Transverse colon (tissue), 4 donors: ENCODE measurements around the gene KDM1B. TPM values are rescaled to one million over a fixed set of nuclear protein-coding genes. Genes with fewer than 3 reads are reported as not detected.

ENCODE experiments used
- DNase-seq: peaks from one replicate; pipeline ENCODE4 v3.0.0-alpha.2; 2019
- H3K27ac ChIP-seq, 4 donors: fragments of 200-600 bp; sonication (generic); 2 replicates each; pipeline ENCODE4 v1.5.1; 2016 to 2018; ENCODE audit warnings: inconsistent platforms in 4 of 4
- H3K27me3 ChIP-seq: fragments of 200-600 bp; sonication (generic); 2 replicates; pipeline ENCODE4 v1.5.1; 2017; ENCODE audit warnings: inconsistent platforms
- H3K36me3 ChIP-seq, 4 donors: fragments of 200-600 bp; sonication (generic); 2 replicates each; pipeline ENCODE4 v1.5.1; 2017 to 2019; ENCODE audit warnings: inconsistent platforms in 4 of 4
- H3K4me1 ChIP-seq, 4 donors: fragments of 200-600 bp; sonication (generic); 2 replicates each; pipeline ENCODE4 v1.5.1; 2017 to 2020; ENCODE audit warnings: inconsistent platforms in 4 of 4
- H3K4me3 ChIP-seq, 4 donors: fragments of 200-600 bp; sonication (generic); 1 replicate in 1 of 4; 2 replicates in 3 of 4; pipeline versions ENCODE4 v1.5.1 to v1.6.1; 2017 to 2019; ENCODE audit warnings: inconsistent platforms in 4 of 4
- H3K9me3 ChIP-seq, 2 donors: fragments of 200-600 bp; sonication (generic); 2 replicates each; pipeline ENCODE4 v1.5.1; 2017 to 2019; ENCODE audit warnings: inconsistent platforms in 2 of 2
- CTCF ChIP-seq, 5 experiments: fragments of 200-600 bp in 3 of 5; fragments of 450-650 bp in 2 of 5; sonication (generic) in 3 of 5; IDR thresholded peaks; 1 replicate in 2 of 5; 2 replicates in 3 of 5; pipeline ENCODE4 v1.5.1; 2016 to 2017; ENCODE audit warnings: antibody characterized with exemption in 5 of 5, inconsistent platforms in 3 of 5, mild to moderate bottlenecking in 2 of 5, moderate library complexity in 1 of 5
- EP300 ChIP-seq: sonication (generic); formaldehyde crosslinking; IDR thresholded peaks from one replicate; pipeline ENCODE4 v1.6.1; 2017; ENCODE audit warnings: antibody characterized with exemption, low read depth
- POLR2A ChIP-seq: fragments of 450-650 bp; IDR thresholded peaks from one replicate; pipeline ENCODE4 v1.6.1; 2016; ENCODE audit warnings: antibody characterized with exemption, mild to moderate bottlenecking, moderate library complexity
- POLR2AphosphoS5 ChIP-seq, 3 donors: sonication (generic); formaldehyde crosslinking; IDR thresholded peaks; one replicate each; pipeline ENCODE4 v1.6.1; 2016; ENCODE audit warnings: antibody characterized with exemption in 3 of 3
- WGBS, 2 donors: methylation state at CpG; one replicate each; pipeline ENCODE4 v1.1.5; 2018; ENCODE audit warnings: low coverage in 1 of 2; 5-methylcytosine and 5-hydroxymethylcytosine counted together
- in situ Hi-C, 4 donors: fragments of 200-750 bp; cut with MboI; loops; one replicate each; pipeline versions ENCODE4 v1.15.0 to v1.15.1; 2017; ENCODE audit warnings: low sequenced_read_pairs in 3 of 4, low pct_ligation_motif_present in 1 of 4, low pct_unique_long_range_greater_than_20kb in 1 of 4
- intact Hi-C: fragments of 100-400 bp; cut with DNase I; formaldehyde crosslinking; loops from one replicate; pipeline ENCODE4 v1.15.1; 2023; ENCODE audit warnings: low total_unique reads
- total RNA-seq, 4 donors: library from RNA; depleted of rRNA; stranded (reverse); fragments of >200 nt; gene quantifications; one replicate each; pipeline ENCODE4 v1.1.0, GENCODE V29; 2016

The KDM1B gene
- total RNA-seq, 4 donors from 2014 or later, result 18.9 to 70.7 (median 40.0) TPM

DNA sequence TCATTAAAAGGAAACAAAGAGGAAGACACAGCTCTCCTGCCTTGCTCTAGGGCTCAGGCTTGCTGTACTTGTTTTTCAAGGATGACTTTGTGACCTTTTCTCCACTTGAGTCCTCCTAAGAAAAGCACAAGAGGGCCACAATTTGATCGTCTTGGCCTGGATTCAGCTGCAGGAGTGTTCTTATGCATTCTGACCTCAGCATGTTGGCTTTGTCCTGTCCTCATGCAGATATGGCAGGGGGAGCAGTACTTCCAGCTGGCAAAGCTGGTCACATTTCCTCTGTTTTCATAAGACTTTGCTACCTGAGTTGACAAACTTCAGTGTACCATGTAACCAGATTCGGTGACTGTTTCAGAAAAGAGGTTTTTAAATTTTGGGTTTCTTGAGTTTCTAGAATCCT, 30.8 kb downstream of the KDM1B start:
- Histone ChIP-seq H3K36me3 (no peaks in the 10 kb centered on the region), H3K4me3 (no peak overlapping the region), H3K27me3 (no peaks in the 10 kb centered on the region), H3K27ac (peak overlapping the region in 3 of 4 donors; percentile 6 to 30 (median 26)), H3K9me3 (no peaks in the 10 kb centered on the region), H3K4me1 (peaks cover 0 to 9% (median 3%) of the 10 kb centered on the region in 4 donors)
- in situ Hi-C loops, result no loop called here
- TF ChIP-seq EP300 (no peak), POLR2AphosphoS5 (IDR thresholded peaks at IDR 0.05) (no peak), CTCF (IDR thresholded peaks at IDR 0.05) (no peak), POLR2A (no peak)
- peak; percentile 13 for DNase-seq
- WGBS, 2 donors, result 50% methylated on average over 1 to 2 of the region's 2 CpGs
- intact Hi-C loops, result no loop called here

GRCh38 chr6:18186540-18187250, 31.5 kb downstream of the KDM1B start:
- H3K4me3 ChIP-seq, result no peak overlapping the region
- no peak for TF ChIP-seq POLR2AphosphoS5 (IDR thresholded peaks at IDR 0.05)
- TF ChIP-seq CTCF (IDR thresholded peaks at IDR 0.05), result no peak
- DNase-seq, result no peak
- intact Hi-C loops, result no loop called here
- in situ Hi-C loops, result no loop called here
- H3K9me3 ChIP-seq, result no peaks in the 10 kb centered on the region
- peaks cover 0 to 9% (median 3%) of the 10 kb centered on the region in 4 donors for H3K4me1 ChIP-seq
- H3K36me3 ChIP-seq, result peaks cover 0 to 5% (median 0%) of the 10 kb centered on the region in 4 donors
- peak overlapping the region in 1 of 4 donors; percentile 26 for H3K27ac ChIP-seq
- 74 to 93% methylated on average over 4 of the region's 4 CpGs for WGBS, 2 donors
- no peaks in the 10 kb centered on the region for H3K27me3 ChIP-seq

- Histone ChIP-seq H3K4me1 (peaks cover 0 to 9% (median 3%) of the 10 kb centered on the region in 4 donors), H3K27me3 (no peaks in the 10 kb centered on the region), H3K36me3 (peaks cover 0 to 8% (median 0%) of the 10 kb centered on the region in 4 donors), H3K4me3 (no peak overlapping the region), H3K27ac (no peak overlapping the region), H3K9me3 (no peaks in the 10 kb centered on the region)
- WGBS, 2 donors, result 94% methylated on average over 3 to 10 of the region's 10 CpGs
- in situ Hi-C loops (no loop called here), intact Hi-C loops (no loop called here)
- TF ChIP-seq CTCF (IDR thresholded peaks at IDR 0.05) (no peak), POLR2A (no peak), EP300 (no peak)
- DNase-seq, result no peak
These were observed 32.5 kb downstream of the KDM1B start for GRCh38 chr6:18187701-18188100.

DNA sequence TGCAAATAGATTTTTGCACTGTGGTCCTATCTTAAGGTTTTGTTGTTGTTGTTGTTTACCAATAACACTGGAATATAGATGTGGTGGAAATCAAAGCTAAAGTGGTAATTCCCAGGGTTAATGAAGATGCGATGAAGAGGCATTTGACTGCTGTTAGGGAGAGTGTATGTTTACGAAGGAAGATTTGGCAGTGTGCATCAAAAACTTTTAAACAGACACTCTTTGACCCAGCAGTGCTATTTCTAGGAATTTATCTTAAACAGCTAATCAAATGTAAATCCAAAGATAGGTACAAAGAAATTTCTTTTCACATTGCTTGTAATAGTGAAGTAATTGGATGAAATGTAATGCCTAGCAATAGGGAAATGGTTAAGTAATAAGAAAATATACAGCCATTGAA, 34.0 kb downstream of the KDM1B start:
- in situ Hi-C loops, result no loop called here
- Histone ChIP-seq H3K27me3 (no peaks in the 10 kb centered on the region), H3K27ac (no peak overlapping the region), H3K36me3 (peaks cover 0 to 8% (median 0%) of the 10 kb centered on the region in 4 donors), H3K9me3 (no peaks in the 10 kb centered on the region), H3K4me3 (no peak overlapping the region), H3K4me1 (peaks cover 0 to 9% (median 3%) of the 10 kb centered on the region in 4 donors)
- DNase-seq, result no peak
- WGBS, 2 donors, result 64 to 94% methylated on average over 2 of the region's 2 CpGs
- TF ChIP-seq POLR2A (no peak), EP300 (no peak), CTCF (IDR thresholded peaks at IDR 0.05) (no peak), POLR2AphosphoS5 (IDR thresholded peaks at IDR 0.05) (no peak)
- intact Hi-C loops, result no loop called here
